ENCODE data around the gene RSPH6A.

Gene RSPH6A

GRCh38 chr19:45814851-45815480 is at the start of gene RSPH6A:
RSPH6A (minus strand) TSS chr19:45815308; CDS start chr19:45815176, 132 bp downstream.
- Histone ChIP-seq H3K27me3 (ENCODE audit: low read depth, low read length) (no peaks in the 10 kb centered on the region), H3K36me3 (ENCODE audit: control insufficient read depth in 1 of 2, insufficient read depth in 2 of 2, low read length in 2 of 2) (peaks cover under 1 to 10% of the 10 kb centered on the region in 2 donors)

GRCh38 chr19:45864629-45865082 is 49.5 kb upstream of the RSPH6A start:
- Histone ChIP-seq H3K27me3 (ENCODE audit: low read depth, low read length) (peaks cover 14% of the 10 kb centered on the region), H3K36me3 (ENCODE audit: control insufficient read depth in 1 of 2, insufficient read depth in 2 of 2, low read length in 2 of 2) (peaks cover 0 to under 1% of the 10 kb centered on the region in 2 donors), H3K27ac (ENCODE audit: low read length) (peak overlapping the region; percentile 14), H3K9me3 (ENCODE audit: control insufficient read depth in 1 of 2, low read length in 2 of 2) (no peaks in the 10 kb centered on the region), H3K4me3 (ENCODE audit: low read depth in 1 of 2, low read length in 2 of 2) (peak overlapping the region; percentile 52 to 65), H3K4me1 (ENCODE audit: control insufficient read depth in 1 of 2, insufficient read depth in 2 of 2, low read length in 2 of 2) (peaks cover 3 to 23% of the 10 kb centered on the region in 2 donors)

More at GRCh38 chr19:45814851-45815480, at the start of gene RSPH6A:
- Histone ChIP-seq H3K4me1 (ENCODE audit: control insufficient read depth in 1 of 2, insufficient read depth in 2 of 2, low read length in 2 of 2) (peaks cover 0 to 20% of the 10 kb centered on the region in 2 donors), H3K27ac (ENCODE audit: low read length) (no peak within 1 kb of the TSS), H3K4me3 (ENCODE audit: low read depth in 1 of 2, low read length in 2 of 2) (peak within 1 kb of the TSS in 1 of 2 donors; percentile 51), H3K9me3 (ENCODE audit: control insufficient read depth in 1 of 2, low read length in 2 of 2) (no peaks in the 10 kb centered on the region)

GRCh38 chr19:45863840-45864628 is 48.9 kb upstream of the RSPH6A start, which contains the start of gene FOXA3:
FOXA3 (plus strand) TSS chr19:45864326; CDS start chr19:45864457, 131 bp downstream.
- Histone ChIP-seq H3K4me3 (ENCODE audit: low read depth in 1 of 2, low read length in 2 of 2) (peak within 1 kb of the TSS; percentile 62 to 65), H3K36me3 (ENCODE audit: control insufficient read depth in 1 of 2, insufficient read depth in 2 of 2, low read length in 2 of 2) (peaks cover 0 to 4% of the 10 kb centered on the region in 2 donors), H3K9me3 (ENCODE audit: control insufficient read depth in 1 of 2, low read length in 2 of 2) (no peaks in the 10 kb centered on the region), H3K27me3 (ENCODE audit: low read depth, low read length) (peaks cover 14% of the 10 kb centered on the region), H3K4me1 (ENCODE audit: control insufficient read depth in 1 of 2, insufficient read depth in 2 of 2, low read length in 2 of 2) (peaks cover 3 to 23% of the 10 kb centered on the region in 2 donors), H3K27ac (ENCODE audit: low read length) (peak within 1 kb of the TSS; percentile 14)

GRCh38 chr19:45863335-45863839 is 48.3 kb upstream of the RSPH6A start:
- Histone ChIP-seq H3K36me3 (ENCODE audit: control insufficient read depth in 1 of 2, insufficient read depth in 2 of 2, low read length in 2 of 2) (peaks cover under 1 to 10% of the 10 kb centered on the region in 2 donors), H3K4me1 (ENCODE audit: control insufficient read depth in 1 of 2, insufficient read depth in 2 of 2, low read length in 2 of 2) (peaks cover 3 to 23% of the 10 kb centered on the region in 2 donors), H3K9me3 (ENCODE audit: control insufficient read depth in 1 of 2, low read length in 2 of 2) (no peaks in the 10 kb centered on the region), H3K27ac (ENCODE audit: low read length) (no peak overlapping the region), H3K27me3 (ENCODE audit: low read depth, low read length) (peaks cover 14% of the 10 kb centered on the region), H3K4me3 (ENCODE audit: low read depth in 1 of 2, low read length in 2 of 2) (peak overlapping the region; percentile 62 to 65)

GRCh38 chr19:45862564-45863334 is 47.6 kb upstream of the RSPH6A start, which contains the start of gene SYMPK:
SYMPK (minus strand) TSS chr19:45863147; CDS start chr19:45854495, 8,652 bp downstream.
- Histone ChIP-seq H3K27ac (ENCODE audit: low read length) (peak within 1 kb of the TSS; percentile 86), H3K27me3 (ENCODE audit: low read depth, low read length) (peaks cover 14% of the 10 kb centered on the region), H3K36me3 (ENCODE audit: control insufficient read depth in 1 of 2, insufficient read depth in 2 of 2, low read length in 2 of 2) (peaks cover 4 to 16% of the 10 kb centered on the region in 2 donors), H3K9me3 (ENCODE audit: control insufficient read depth in 1 of 2, low read length in 2 of 2) (no peaks in the 10 kb centered on the region), H3K4me1 (ENCODE audit: control insufficient read depth in 1 of 2, insufficient read depth in 2 of 2, low read length in 2 of 2) (peaks cover 3 to 23% of the 10 kb centered on the region in 2 donors), H3K4me3 (ENCODE audit: low read depth in 1 of 2, low read length in 2 of 2) (peak within 1 kb of the TSS; percentile 65 to 96)

- H3K27me3 ChIP-seq (ENCODE audit: low read depth, low read length) = peaks cover 14% of the 10 kb centered on the region
- peaks cover 4 to 16% of the 10 kb centered on the region in 2 donors for H3K36me3 ChIP-seq (ENCODE audit: control insufficient read depth in 1 of 2, insufficient read depth in 2 of 2, low read length in 2 of 2)
- peaks cover 3 to 23% of the 10 kb centered on the region in 2 donors for H3K4me1 ChIP-seq (ENCODE audit: control insufficient read depth in 1 of 2, insufficient read depth in 2 of 2, low read length in 2 of 2)
- peak overlapping the region; percentile 86 for H3K27ac ChIP-seq (ENCODE audit: low read length)
- no peaks in the 10 kb centered on the region for H3K9me3 ChIP-seq (ENCODE audit: control insufficient read depth in 1 of 2, low read length in 2 of 2)
- peak overlapping the region; percentile 65 to 96 for H3K4me3 ChIP-seq (ENCODE audit: low read depth in 1 of 2, low read length in 2 of 2)
These were observed 47.1 kb upstream of the RSPH6A start for GRCh38 chr19:45862271-45862563.

- Histone ChIP-seq H3K9me3 (ENCODE audit: control insufficient read depth in 1 of 2, low read length in 2 of 2) (no peaks in the 10 kb centered on the region), H3K27me3 (ENCODE audit: low read depth, low read length) (peaks cover 14% of the 10 kb centered on the region), H3K4me3 (ENCODE audit: low read depth in 1 of 2, low read length in 2 of 2) (no peak overlapping the region), H3K4me1 (ENCODE audit: control insufficient read depth in 1 of 2, insufficient read depth in 2 of 2, low read length in 2 of 2) (peaks cover 3 to 23% of the 10 kb centered on the region in 2 donors), H3K27ac (ENCODE audit: low read length) (no peak overlapping the region), H3K36me3 (ENCODE audit: control insufficient read depth in 1 of 2, insufficient read depth in 2 of 2, low read length in 2 of 2) (peaks cover 4 to 16% of the 10 kb centered on the region in 2 donors)
These were observed 45.5 kb upstream of the RSPH6A start for GRCh38 chr19:45860359-45861259.

- no peak overlapping the region for H3K27ac ChIP-seq (ENCODE audit: low read length)
- no peaks in the 10 kb centered on the region for H3K27me3 ChIP-seq (ENCODE audit: low read depth, low read length)
- no peak overlapping the region for H3K4me3 ChIP-seq (ENCODE audit: low read depth in 1 of 2, low read length in 2 of 2)
- no peaks in the 10 kb centered on the region for H3K4me1 ChIP-seq (ENCODE audit: control insufficient read depth in 1 of 2, insufficient read depth in 2 of 2, low read length in 2 of 2)
- H3K36me3 ChIP-seq (ENCODE audit: control insufficient read depth in 1 of 2, insufficient read depth in 2 of 2, low read length in 2 of 2) = peaks cover 32 to 59% of the 10 kb centered on the region in 2 donors
- H3K9me3 ChIP-seq (ENCODE audit: control insufficient read depth in 1 of 2, low read length in 2 of 2) = no peaks in the 10 kb centered on the region
These were observed 39.2 kb upstream of the RSPH6A start for GRCh38 chr19:45854167-45854778.

GRCh38 chr19:45852983-45853382 is 37.9 kb upstream of the RSPH6A start:
- H3K27ac ChIP-seq (ENCODE audit: low read length) = no peak overlapping the region
- no peaks in the 10 kb centered on the region for H3K4me1 ChIP-seq (ENCODE audit: control insufficient read depth in 1 of 2, insufficient read depth in 2 of 2, low read length in 2 of 2)
- H3K27me3 ChIP-seq (ENCODE audit: low read depth, low read length) = no peaks in the 10 kb centered on the region
- no peaks in the 10 kb centered on the region for H3K9me3 ChIP-seq (ENCODE audit: control insufficient read depth in 1 of 2, low read length in 2 of 2)
- peaks cover 41 to 61% of the 10 kb centered on the region in 2 donors for H3K36me3 ChIP-seq (ENCODE audit: control insufficient read depth in 1 of 2, insufficient read depth in 2 of 2, low read length in 2 of 2)
- H3K4me3 ChIP-seq (ENCODE audit: low read depth in 1 of 2, low read length in 2 of 2) = no peak overlapping the region

Data from muscle layer of duodenum (tissue), 2 donors.